CD4-positive, alpha-beta T cell treated with Interleukin-17A for 1 hour (primary cell): ENCODE data around the gene FBXO46.
"Not testable (repeated sequence)": the region's sequence is repeated elsewhere in the genome, so short reads cannot be mapped to it uniquely, and the experiment has no call there.

Source experiments
- DNase-seq: peaks from one replicate; pipeline ENCODE4 v3.0.0-alpha.2; 2020

FBXO46 gene

GRCh38 chr19:45717983-45718650, 12.6 kb downstream of the FBXO46 start:
- no peak for DNase-seq

- DNase-seq: peak; percentile 99
These were observed 13.3 kb downstream of the FBXO46 start for GRCh38 chr19:45717131-45717982.

GRCh38 chr19:45716359-45717130, 14.2 kb downstream of the FBXO46 start:
- no peak for DNase-seq

GRCh38 chr19:45715139-45715538, 15.6 kb downstream of the FBXO46 start:
- no peak for DNase-seq

- DNase-seq: no peak
These were observed 17.6 kb downstream of the FBXO46 start for GRCh38 chr19:45713141-45713540.

- DNase-seq: no peak
These were observed 18.0 kb downstream of the FBXO46 start for GRCh38 chr19:45712699-45713067.

- DNase-seq: no peak
These were observed 18.6 kb downstream of the FBXO46 start for GRCh38 chr19:45711851-45712698.

- DNase-seq: no peak
These were observed 20.2 kb downstream of the FBXO46 start for GRCh38 chr19:45710356-45711130.

- DNase-seq: no peak
These were observed 24.8 kb downstream of the FBXO46 start for GRCh38 chr19:45705710-45706415.

GRCh38 chr19:45705115-45705514, 25.6 kb downstream of the FBXO46 start:
- DNase-seq: no peak

GRCh38 chr19:45701676-45702075, 29.0 kb downstream of the FBXO46 start:
- DNase-seq: no peak

GRCh38 chr19:45693106-45693788, 37.4 kb downstream of the FBXO46 start:
- peak; percentile 69 for DNase-seq

GRCh38 chr19:45692187-45693105, 38.2 kb downstream of the FBXO46 start, which contains the start of gene QPCTL:
Gene QPCTL (plus strand): TSS chr19:45692666. CDS start chr19:45692704, 38 bp downstream.
- peak; percentile 99 for DNase-seq

GRCh38 chr19:45691516-45692186, 39.0 kb downstream of the FBXO46 start, which contains the start of gene SNRPD2:
Gene SNRPD2 (minus strand): TSS chr19:45691953. CDS start chr19:45691888, 65 bp downstream.
- DNase-seq: peak; percentile 94

- no peak for DNase-seq
These were observed 43.1 kb downstream of the FBXO46 start for GRCh38 chr19:45687599-45687998.

- not testable (repeated sequence) for DNase-seq
These were observed 45.7 kb downstream of the FBXO46 start for GRCh38 chr19:45685045-45685444.

GRCh38 chr19:45682908-45683307, 47.8 kb downstream of the FBXO46 start:
- DNase-seq: no peak

GRCh38 chr19:45682117-45682516, 48.6 kb downstream of the FBXO46 start:
- DNase-seq: no peak
